Erythroblast (primary cell): Measurements from ENCODE around the gene GPC5.

ENCODE experiments used
- GATA1 ChIP-seq: IDR thresholded peaks from 2 replicates; pipeline ENCODE4 v1.6.1; 2011; ENCODE audit warnings: low read depth, mild to moderate bottlenecking, control low read depth, low read length, moderate library complexity
- POLR2A ChIP-seq: IDR thresholded peaks from 2 replicates; pipeline ENCODE4 v1.6.1; 2011; ENCODE audit warnings: mild to moderate bottlenecking, low read length

GRCh38 chr13:92272177-92272576, 873.8 kb downstream of the GPC5 start:
- TF ChIP-seq POLR2A (no peak), GATA1 (no peak)
